GM18519 (cell line): ENCODE results near the gene LRRC75A.
"Not testable (repeated sequence)": the region's sequence is repeated elsewhere in the genome, so short reads cannot be mapped to it uniquely, and the experiment has no call there.

Experiments used
- ATAC-seq: cut with Tn5 transposase; IDR thresholded peaks from one replicate; pipeline ENCODE4 v1.9.1; 2021; ENCODE audit warnings: mild to moderate bottlenecking, moderate library complexity; ENCODE audit not compliant: unreplicated experiment, low FRiP score

The LRRC75A gene

GRCh38 chr17:16491703-16492612, at the start of gene LRRC75A:
Gene LRRC75A, minus strand, starts transcription at chr17:16492193. Its CDS starts 203 bp downstream, at chr17:16491990.
- no peak for ATAC-seq

- ATAC-seq = no peak
These were observed 45.1 kb upstream of the LRRC75A start for GRCh38 chr17:16537130-16537458.

GRCh38 chr17:16534236-16534635, 42.2 kb upstream of the LRRC75A start:
- no peak for ATAC-seq

- ATAC-seq = no peak
These were observed 37.9 kb upstream of the LRRC75A start for GRCh38 chr17:16529906-16530305.

GRCh38 chr17:16527298-16527697, 35.3 kb upstream of the LRRC75A start:
- no peak for ATAC-seq

GRCh38 chr17:16525556-16525955, 33.6 kb upstream of the LRRC75A start:
- not testable (repeated sequence) for ATAC-seq

GRCh38 chr17:16521070-16521727, 29.2 kb upstream of the LRRC75A start:
- ATAC-seq = peak; percentile 64

- ATAC-seq = no peak
These were observed 27.0 kb upstream of the LRRC75A start for GRCh38 chr17:16519021-16519420.

- no peak for ATAC-seq
These were observed 25.5 kb upstream of the LRRC75A start for GRCh38 chr17:16517477-16517876.

- no peak for ATAC-seq
These were observed 24.6 kb upstream of the LRRC75A start for GRCh38 chr17:16516594-16517051.

- no peak for ATAC-seq
These were observed 23.9 kb upstream of the LRRC75A start for GRCh38 chr17:16515933-16516332.

GRCh38 chr17:16513873-16514272, 21.9 kb upstream of the LRRC75A start:
- ATAC-seq = no peak

- ATAC-seq = no peak
These were observed 20.0 kb upstream of the LRRC75A start for GRCh38 chr17:16512011-16512410.

GRCh38 chr17:16511593-16511992, 19.6 kb upstream of the LRRC75A start:
- ATAC-seq = no peak

- no peak for ATAC-seq
These were observed 16.0 kb upstream of the LRRC75A start for GRCh38 chr17:16507918-16508533.

- no peak for ATAC-seq
These were observed 14.2 kb upstream of the LRRC75A start for GRCh38 chr17:16506188-16506587.

- ATAC-seq = no peak
These were observed 13.0 kb upstream of the LRRC75A start for GRCh38 chr17:16504984-16505383.

- no peak for ATAC-seq
These were observed 5.0 kb upstream of the LRRC75A start for GRCh38 chr17:16496820-16497489.

GRCh38 chr17:16495980-16496819, 4.2 kb upstream of the LRRC75A start:
- ATAC-seq = no peak

GRCh38 chr17:16495561-16495960, 3.6 kb upstream of the LRRC75A start:
- no peak for ATAC-seq
